C4-2B (cell line): ENCODE results near the gene PDE4D.

Experiments used
- ZFX ChIP-seq: fragments of 450-650 bp; IDR thresholded peaks from 2 replicates; pipeline ENCODE4 v1.6.1; 2017
- TF ChIP-seq, protein P1 (sequence below): fragments of 450-650 bp; conservative IDR thresholded peaks from 2 replicates; pipeline ENCODE4 v1.5.1; 2017; ENCODE audit warnings: mild to moderate bottlenecking

DNA sequence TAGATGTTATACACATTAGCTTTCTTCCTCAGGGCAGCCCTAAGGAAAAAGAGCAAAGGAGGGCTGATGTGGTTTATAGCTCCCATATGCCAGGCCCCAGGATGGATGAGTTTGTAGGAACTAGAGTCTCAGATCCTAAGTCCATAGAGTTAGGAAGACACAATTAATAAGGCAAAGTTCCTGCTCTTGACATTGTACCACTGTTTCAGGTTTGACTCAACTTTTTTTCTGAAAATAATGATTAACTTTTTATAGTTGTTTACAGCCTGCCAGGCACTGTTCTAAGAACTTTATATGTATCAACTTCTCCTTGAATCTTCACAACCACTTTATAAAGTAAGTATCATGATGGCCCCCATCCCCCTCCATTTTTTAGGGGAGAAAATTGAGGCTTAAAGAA lies 339.5 kb downstream of the PDE4D start:
- TF ChIP-seq, protein P1, sequence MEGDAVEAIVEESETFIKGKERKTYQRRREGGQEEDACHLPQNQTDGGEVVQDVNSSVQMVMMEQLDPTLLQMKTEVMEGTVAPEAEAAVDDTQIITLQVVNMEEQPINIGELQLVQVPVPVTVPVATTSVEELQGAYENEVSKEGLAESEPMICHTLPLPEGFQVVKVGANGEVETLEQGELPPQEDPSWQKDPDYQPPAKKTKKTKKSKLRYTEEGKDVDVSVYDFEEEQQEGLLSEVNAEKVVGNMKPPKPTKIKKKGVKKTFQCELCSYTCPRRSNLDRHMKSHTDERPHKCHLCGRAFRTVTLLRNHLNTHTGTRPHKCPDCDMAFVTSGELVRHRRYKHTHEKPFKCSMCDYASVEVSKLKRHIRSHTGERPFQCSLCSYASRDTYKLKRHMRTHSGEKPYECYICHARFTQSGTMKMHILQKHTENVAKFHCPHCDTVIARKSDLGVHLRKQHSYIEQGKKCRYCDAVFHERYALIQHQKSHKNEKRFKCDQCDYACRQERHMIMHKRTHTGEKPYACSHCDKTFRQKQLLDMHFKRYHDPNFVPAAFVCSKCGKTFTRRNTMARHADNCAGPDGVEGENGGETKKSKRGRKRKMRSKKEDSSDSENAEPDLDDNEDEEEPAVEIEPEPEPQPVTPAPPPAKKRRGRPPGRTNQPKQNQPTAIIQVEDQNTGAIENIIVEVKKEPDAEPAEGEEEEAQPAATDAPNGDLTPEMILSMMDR: no peak
- no peak for TF ChIP-seq ZFX
